Activated CD4-positive, alpha-beta T cell treated with anti-CD3 and anti-CD28 coated beads, Interleukin-2, Interleukin-4, amounts not matched to agents 100 ng/mL and 50 ng/mL, durations not matched to agents 16 hours and 8 hours (primary cell): ENCODE results near the gene CENPW.
A peak's percentile ranks its signal among the peaks of the same experiment; 100 is the strongest.

Source experiments
- DNase-seq: peaks from one replicate; pipeline ENCODE4 v3.0.0-alpha.2; 2020; ENCODE audit warnings: low spot score

The CENPW gene

GRCh38 chr6:126339796-126340609, at the start of gene CENPW:
Gene CENPW, plus strand, starts transcription at chr6:126340115. Its CDS starts 159 bp downstream, at chr6:126340274.
- DNase-seq: peak; percentile 96

- no peak for DNase-seq
Observed at GRCh38 chr6:126293891-126294524, 45.9 kb upstream of the CENPW start.

- no peak for DNase-seq
Observed at GRCh38 chr6:126300126-126300525, 39.8 kb upstream of the CENPW start.

DNA sequence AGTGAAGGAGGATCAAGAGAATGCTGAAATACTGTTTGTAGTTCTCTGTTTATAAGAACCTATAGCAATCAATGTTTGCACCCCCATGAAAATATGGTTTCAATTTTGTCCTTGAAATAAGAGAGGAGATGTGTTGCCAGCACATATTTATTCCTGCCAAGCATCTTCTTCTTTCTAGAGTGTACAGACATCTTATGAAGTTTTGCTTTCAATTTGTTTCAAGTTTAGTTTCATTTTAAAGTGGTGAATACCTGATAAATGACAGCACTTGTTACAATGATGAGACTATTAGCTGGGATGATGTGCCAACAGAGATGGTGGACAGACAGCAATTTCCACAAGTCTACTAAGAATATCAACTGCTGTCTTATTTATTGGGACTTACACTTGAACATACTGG, 39.2 kb upstream of the CENPW start:
- no peak for DNase-seq

DNA sequence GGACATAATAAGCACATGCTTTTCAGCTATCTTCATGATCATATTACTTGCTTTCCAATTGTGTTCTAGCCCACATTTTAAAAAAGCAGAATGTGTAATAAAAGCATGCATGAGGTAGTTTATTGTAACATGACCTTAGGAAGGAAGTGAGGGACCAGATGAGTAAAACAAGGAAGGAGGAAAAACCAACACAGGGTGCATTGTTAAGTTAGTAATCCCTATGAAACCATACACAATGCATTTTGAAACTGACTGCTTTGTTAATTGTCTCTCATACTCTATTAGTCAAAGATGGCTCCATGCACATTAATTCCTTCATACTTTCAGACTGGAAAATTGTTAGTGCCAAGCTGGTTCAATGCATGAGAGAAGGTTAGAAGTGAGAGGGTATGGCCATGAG, 37.7 kb upstream of the CENPW start:
- no peak for DNase-seq

DNA sequence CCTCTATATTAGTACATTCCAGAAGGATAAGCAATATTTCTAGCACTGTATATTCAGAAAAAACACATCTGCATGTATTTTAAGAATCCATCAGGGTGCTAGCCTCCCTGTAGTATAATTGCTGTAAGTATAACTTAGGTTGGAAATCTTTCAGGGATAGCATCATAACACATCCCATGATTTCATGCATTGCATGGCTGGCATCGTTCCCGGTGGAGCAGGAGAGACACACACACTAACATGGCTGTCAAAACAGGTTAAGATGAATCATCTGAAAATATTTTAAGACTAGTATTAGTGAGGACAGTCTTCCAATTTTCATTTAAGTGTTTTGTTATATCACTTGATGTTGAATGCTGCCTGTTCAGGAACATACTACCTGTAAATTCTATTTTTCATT, 32.1 kb upstream of the CENPW start:
- DNase-seq: no peak

DNA sequence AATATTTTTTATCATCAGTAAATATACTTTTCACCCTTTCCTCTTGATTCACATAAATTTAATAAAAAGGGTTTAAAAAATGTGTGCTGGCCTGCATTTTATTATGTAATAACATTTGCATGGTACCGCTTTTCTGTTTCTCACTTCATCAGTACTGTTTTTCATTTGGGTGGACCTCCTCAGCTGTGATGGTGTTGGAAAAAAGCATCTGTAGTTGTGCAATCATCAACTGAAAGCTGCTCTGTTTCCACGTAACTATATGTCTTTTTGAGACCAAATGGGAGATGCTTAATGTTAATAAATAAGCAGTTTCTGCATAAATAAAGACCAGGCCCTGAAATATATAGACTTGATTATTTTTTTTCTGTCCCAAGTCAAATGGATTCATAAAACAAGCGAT, 31.6 kb upstream of the CENPW start:
- DNase-seq: no peak

DNA sequence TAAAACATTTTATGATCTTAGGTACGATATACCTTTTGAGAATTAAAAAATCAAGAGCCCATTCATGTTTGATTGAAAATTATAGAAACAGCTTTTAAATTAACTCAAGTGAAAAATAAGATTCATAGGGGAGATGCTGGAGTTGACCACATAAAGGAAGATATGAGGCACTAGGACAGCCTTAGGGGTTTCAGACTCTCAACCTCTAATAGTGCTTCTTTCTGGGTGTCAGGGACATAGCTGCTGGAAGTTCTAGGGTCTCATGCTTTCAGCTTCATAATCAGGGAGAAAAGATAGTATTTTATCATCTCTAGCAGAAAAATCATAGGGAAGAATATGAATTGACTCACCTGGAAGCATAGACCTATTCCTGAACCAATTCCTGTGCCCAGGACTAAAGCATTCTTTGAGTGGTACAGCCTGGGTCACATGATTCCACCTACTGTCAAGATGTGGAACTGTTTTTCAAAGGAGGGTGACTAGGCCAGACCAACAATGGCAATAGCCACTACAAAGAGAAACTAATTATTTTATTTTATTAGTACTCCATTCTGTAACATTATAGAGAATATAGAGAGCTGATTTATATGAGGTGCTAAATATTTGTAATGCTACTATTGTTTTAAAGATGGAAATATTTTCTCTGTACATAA, 27.8 kb upstream of the CENPW start:
- no peak for DNase-seq

DNA sequence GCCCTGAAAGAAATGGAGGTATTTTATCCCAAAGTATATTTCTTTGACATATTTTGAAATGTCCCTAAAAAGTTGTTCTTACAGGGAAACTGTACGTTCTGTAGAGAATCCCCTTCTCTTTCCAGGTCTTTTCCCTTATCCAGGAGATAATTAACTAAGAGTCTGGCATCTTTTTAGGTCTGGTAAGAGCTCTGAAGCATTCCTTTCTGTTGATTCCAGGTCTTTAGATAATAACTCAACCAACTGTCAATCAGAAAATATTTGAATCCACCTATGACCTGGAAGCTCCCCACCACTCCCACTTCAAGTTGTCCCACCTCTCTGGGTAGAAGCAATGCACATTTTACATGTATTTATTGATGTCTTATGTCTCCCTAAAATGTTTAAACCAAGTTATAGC, 26.0 kb upstream of the CENPW start:
- no peak for DNase-seq

GRCh38 chr6:126318797-126319196, 21.1 kb upstream of the CENPW start:
- no peak for DNase-seq

DNA sequence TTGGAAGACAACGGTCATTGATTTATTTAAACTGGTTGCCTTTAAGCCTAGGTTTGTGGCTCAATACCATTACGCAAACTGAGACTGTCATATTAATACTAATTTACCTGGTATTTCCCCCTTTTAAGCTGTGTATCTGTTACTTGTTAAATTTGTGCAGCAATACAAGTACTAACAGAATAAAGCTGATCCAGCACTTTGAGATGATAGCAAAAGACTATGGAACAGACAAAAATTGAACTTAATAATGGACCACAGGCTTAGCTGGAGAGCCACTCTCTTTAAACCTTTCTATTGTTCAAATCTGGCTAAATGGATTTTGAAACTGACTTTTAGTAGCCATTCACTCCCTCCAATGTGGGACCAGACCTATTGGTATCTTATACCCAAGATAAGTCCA, 6.2 kb upstream of the CENPW start:
- DNase-seq: no peak

DNA sequence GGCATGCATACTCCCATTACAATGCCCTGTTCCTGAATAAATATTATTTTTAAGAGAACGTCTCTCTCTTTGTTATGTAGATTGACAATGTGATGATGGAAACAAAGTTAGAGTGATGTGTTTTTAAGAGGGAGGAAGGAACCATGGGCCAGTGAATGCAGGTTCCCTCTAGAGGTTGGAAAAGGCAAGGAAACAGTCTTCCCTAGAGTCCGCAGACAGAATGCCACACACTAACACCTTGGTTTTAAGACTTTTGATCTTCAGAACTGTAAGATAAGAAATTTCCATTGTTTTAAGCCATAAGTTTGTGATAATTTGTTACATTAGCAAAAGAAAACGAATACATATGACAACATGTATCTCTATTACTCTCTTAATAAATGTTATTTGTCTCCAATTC, 4.7 kb upstream of the CENPW start:
- no peak for DNase-seq

GRCh38 chr6:126337323-126337722, 2.6 kb upstream of the CENPW start:
- no peak for DNase-seq

GRCh38 chr6:126341126-126341525, 1.2 kb downstream of the CENPW start:
- no peak for DNase-seq

GRCh38 chr6:126344181-126344580, 4.3 kb downstream of the CENPW start:
- no peak for DNase-seq

DNA sequence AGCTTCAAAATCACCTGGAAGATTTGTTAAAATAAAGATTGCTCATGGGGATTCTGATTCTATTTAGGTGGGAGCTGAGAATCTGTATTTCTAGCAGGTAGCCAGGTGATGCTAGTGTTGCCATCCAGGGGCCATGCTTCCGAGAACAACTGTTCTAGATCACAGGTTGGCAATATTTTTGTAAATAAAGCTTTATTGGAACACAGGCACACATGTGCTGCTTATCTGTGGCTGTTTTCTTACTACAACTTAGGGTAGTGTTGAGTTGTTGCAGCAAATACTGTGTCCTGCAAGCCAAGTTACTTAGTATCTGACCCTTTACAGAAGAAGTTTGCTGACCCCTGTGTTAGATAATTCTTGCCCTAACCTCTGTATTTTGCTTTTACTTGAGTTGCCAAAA, 12.0 kb downstream of the CENPW start:
- DNase-seq: no peak

DNA sequence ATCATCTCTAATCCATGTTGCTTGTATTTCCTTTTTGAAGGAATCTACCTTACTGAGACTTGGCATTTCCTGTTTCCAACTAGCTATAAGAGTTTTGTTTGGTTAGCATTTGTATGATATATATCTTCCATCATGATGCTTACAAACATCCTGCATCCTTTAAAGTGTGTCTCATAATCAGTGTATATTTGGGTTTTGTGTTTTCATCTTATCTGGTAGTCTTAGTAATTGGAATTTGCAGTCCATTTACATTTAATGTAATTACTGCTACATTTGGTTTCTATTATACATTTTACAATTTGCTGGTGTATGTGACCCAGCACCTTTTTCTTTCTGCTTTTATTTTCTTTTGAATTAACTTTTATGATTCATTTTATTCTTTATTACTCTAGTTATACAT, 12.6 kb downstream of the CENPW start:
- no peak for DNase-seq

DNA sequence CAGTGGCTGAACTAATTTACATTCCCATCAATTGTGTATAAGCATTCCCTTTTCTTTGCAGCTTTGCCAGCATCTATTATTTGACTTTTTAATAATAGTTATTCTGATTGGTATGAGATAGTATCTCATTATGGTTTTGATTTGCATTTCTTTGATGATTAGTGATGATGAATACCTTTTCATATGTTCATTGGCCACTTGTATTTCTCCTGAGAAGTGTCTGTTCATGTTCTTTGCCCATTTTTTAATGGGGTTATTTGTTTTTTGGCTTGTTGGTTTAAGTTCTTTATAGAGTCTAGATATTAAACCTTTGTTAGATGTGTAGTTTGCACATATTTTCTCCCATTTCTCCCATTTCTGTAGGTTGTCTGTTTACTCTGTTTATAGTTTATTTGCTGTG, 16.6 kb downstream of the CENPW start:
- no peak for DNase-seq

DNA sequence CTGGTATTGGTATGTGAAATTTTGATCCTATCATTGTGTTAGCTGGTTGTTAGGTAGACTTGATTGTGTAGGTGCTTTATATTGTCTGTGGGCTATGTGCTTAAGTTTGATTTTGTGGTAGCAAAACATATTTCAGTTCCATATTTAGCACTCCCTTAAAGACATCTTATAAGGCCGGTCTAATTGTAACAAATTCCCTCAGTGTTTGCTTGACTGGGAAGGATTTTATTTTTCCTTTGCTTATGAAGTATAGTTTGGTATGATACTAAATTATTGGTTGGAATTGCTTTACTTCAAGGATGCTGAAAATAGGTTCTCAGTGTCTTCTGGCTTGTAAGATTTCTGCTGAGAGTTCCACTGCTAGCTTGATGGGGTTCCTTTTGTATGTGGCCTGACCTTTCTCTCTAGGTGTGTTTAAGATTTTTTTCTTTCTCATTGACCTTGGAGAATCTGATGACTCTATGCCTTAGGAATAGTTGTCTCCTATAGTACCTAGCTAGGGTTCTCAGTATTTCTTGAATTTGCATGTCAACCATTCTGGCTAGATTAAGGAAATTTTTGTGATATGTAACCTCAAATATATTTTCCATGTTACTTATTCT, 20.1 kb downstream of the CENPW start:
- no peak for DNase-seq

DNA sequence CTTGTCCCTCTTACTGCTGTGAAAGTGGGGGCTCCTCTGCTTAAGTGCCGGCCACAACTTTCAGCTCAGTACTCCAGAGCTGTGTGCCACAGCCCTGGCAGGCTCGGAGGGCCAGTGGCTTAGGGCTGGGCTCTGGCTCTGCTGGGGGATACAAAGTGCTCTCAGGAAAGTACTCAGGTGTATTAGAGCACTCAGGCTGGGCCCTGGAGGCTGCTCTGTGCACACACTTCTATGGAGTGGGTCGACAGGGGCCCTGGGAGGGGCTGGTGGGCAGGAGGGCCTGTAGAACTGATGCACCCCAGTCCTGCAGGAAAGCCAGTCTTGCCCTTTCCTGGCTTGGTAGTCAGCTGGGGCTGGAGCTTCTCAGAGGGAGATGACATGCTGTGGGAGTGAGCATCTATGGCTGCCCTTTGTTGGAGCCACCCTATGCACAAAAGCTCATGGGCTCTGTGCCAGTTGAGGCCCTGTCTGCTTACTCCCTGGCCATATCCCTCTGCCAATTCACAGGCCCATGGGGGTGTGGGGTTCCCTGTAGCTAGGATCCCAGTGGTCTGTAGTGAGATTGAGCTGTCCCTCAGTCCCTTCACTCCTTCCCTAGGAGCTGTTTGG, 22.0 kb downstream of the CENPW start:
- DNase-seq: no peak

DNA sequence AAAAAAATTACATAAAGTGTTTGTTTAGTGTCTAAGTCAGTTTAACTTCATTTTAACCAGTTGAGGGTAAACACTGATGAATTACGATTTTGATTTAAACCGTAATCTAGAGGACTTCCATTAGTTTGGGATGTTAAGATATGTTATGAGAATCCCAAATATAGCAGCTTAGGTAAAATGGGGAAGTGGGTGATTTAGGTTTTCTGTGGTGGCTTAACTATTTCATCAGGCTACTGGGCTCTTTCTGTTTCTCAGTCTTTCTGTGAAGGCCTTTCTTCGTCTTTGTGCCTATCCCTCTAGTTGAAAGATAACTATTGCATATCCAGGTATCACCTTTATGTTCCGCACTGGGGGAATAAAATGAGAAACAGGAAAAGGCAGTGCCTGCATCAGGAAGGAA, 27.9 kb downstream of the CENPW start:
- DNase-seq: no peak

DNA sequence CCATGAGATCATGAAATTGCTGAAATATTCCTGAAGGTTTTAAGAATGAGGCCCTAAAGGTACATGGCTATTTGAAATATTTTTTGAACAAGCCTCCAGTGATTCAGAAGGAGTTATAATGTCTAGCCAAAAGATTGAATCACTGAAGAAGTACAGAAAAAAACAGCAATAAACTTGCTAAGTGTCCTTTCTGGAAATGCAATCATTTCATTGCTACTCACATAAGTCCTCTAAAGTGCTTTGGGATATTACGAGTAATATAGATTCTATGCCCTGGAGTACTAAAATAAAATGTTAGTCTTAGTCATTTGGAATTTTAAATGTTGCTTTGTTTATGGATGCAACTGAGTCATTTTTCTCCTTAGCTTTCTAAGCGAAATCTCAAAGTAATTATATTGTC, 32.7 kb downstream of the CENPW start:
- no peak for DNase-seq

- no peak for DNase-seq
Observed at GRCh38 chr6:126373344-126373743, 33.4 kb downstream of the CENPW start.
